Activated CD4-positive, alpha-beta T cell treated with anti-CD3 and anti-CD28 coated beads, Interleukin-2, amount 50 U/mL, for 16 hours (primary cell): ENCODE data around the gene TTC17.
"Not testable (repeated sequence)": the region's sequence is repeated elsewhere in the genome, so short reads cannot be mapped to it uniquely, and the experiment has no call there.

ENCODE experiments used
- DNase-seq: peaks from one replicate; pipeline ENCODE4 v3.0.0-alpha.2; 2020

TTC17 gene

GRCh38 chr11:43462359-43462758 is 103.6 kb downstream of the TTC17 start:
- no peak for DNase-seq

- no peak for DNase-seq
These were observed 109.2 kb downstream of the TTC17 start for GRCh38 chr11:43467958-43468357.

GRCh38 chr11:43477491-43477890 is 118.8 kb downstream of the TTC17 start:
- not testable (repeated sequence) for DNase-seq

GRCh38 chr11:43486141-43486540 is 127.4 kb downstream of the TTC17 start:
- DNase-seq, result no peak

GRCh38 chr11:43489869-43490465 is 131.2 kb downstream of the TTC17 start:
- DNase-seq, result no peak

- no peak for DNase-seq
These were observed 134.0 kb downstream of the TTC17 start for GRCh38 chr11:43492701-43493100.

GRCh38 chr11:43493431-43493830 is 134.7 kb downstream of the TTC17 start:
- DNase-seq, result no peak

- no peak for DNase-seq
These were observed 138.4 kb downstream of the TTC17 start for GRCh38 chr11:43497144-43497543.

- DNase-seq, result no peak
These were observed 139.8 kb downstream of the TTC17 start for GRCh38 chr11:43498561-43498960.

GRCh38 chr11:43503417-43503816 is 144.7 kb downstream of the TTC17 start:
- no peak for DNase-seq

GRCh38 chr11:43504316-43504950 is 145.7 kb downstream of the TTC17 start:
- DNase-seq, result no peak

GRCh38 chr11:43505171-43505570 is 146.5 kb downstream of the TTC17 start:
- no peak for DNase-seq

- no peak for DNase-seq
These were observed 148.5 kb downstream of the TTC17 start for GRCh38 chr11:43507171-43507570.

- no peak for DNase-seq
These were observed 149.8 kb downstream of the TTC17 start for GRCh38 chr11:43508511-43508918.

- DNase-seq, result no peak
These were observed 153.2 kb downstream of the TTC17 start for GRCh38 chr11:43511959-43512358.

- no peak for DNase-seq
These were observed 156.4 kb downstream of the TTC17 start for GRCh38 chr11:43515090-43515489.

GRCh38 chr11:43516316-43516850 is 157.7 kb downstream of the TTC17 start:
- no peak for DNase-seq

GRCh38 chr11:43517518-43517917 is 158.8 kb downstream of the TTC17 start:
- no peak for DNase-seq

- no peak for DNase-seq
These were observed 159.9 kb downstream of the TTC17 start for GRCh38 chr11:43518408-43519160.

GRCh38 chr11:43521471-43521870 is 162.8 kb downstream of the TTC17 start:
- DNase-seq, result no peak

- no peak for DNase-seq
These were observed 164.9 kb downstream of the TTC17 start for GRCh38 chr11:43523632-43524031.

GRCh38 chr11:43532041-43532440 is 173.3 kb downstream of the TTC17 start:
- DNase-seq, result no peak

GRCh38 chr11:43537833-43538615 is 179.3 kb downstream of the TTC17 start:
- no peak for DNase-seq
